ENCODE data around the gene SSTR5. TPM values are rescaled to one million over a fixed set of nuclear protein-coding genes. Genes with fewer than 3 reads are reported as not detected.

Gene SSTR5
- polyA plus RNA-seq, 3 donors = 0.15 TPM; not detected in 2

GRCh38 chr16:1050921-1051320, 21.6 kb upstream of the SSTR5 start:
- H3K27ac ChIP-seq (ENCODE audit: low read depth, low read length) = no peak overlapping the region
- WGBS, 3 donors = 81 to 87% (median 83%) methylated on average over 15 of the region's 15 CpGs

DNA sequence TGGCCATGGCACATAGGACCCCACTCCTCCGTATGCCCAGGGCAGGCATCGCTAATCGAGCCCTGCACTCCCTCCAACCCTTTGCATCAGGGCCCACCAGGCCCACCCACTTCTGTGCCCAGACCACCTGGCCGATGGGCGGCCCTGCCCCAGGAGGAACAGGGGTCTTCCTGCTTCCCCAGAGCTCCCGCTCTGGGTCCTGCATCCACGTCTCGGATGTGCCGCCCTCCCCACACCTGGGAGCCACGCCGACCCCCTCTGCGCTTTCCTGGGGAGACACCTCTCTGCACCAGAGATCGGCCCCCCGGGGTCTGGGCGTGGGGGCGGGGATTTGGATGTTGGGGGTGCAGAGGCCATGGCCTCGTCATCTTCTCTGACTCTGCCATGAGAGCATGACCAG, 21.1 kb upstream of the SSTR5 start:
- no peak overlapping the region for H3K27ac ChIP-seq (ENCODE audit: low read depth, low read length)

DNA sequence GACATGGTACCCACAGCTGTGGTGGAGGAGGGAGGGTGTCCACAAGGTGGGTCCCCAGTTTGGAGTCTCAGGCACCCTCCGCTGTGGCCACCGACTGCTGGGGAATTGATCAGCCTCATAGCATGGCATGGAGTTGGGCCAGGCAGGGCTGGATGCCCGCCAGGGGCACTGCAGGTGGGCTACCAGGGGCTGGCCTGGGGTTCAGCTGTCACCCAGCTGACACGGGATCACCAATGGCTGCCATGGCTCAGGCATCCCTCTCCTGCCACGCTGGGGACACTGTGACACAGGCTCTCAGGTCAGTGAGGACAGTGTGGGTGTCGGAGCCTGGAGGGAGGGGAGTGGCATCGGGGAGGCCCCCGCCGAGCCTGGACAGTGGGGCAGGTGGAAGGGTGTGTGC, 19.8 kb upstream of the SSTR5 start:
- WGBS, 3 donors = 82 to 87% (median 86%) methylated on average over 6 to 9 of the region's 9 CpGs
- no peak overlapping the region for H3K27ac ChIP-seq (ENCODE audit: low read depth, low read length)

More for the DNA sequence above, 21.1 kb upstream of the SSTR5 start:
- 90 to 95% (median 94%) methylated on average over 14 to 17 of the region's 17 CpGs for WGBS, 3 donors

GRCh38 chr16:1053121-1053521, 19.4 kb upstream of the SSTR5 start:
- 59 to 77% (median 59%) methylated on average over 9 to 14 of the region's 14 CpGs for WGBS, 3 donors
- H3K27ac ChIP-seq (ENCODE audit: low read depth, low read length) = no peak overlapping the region

DNA sequence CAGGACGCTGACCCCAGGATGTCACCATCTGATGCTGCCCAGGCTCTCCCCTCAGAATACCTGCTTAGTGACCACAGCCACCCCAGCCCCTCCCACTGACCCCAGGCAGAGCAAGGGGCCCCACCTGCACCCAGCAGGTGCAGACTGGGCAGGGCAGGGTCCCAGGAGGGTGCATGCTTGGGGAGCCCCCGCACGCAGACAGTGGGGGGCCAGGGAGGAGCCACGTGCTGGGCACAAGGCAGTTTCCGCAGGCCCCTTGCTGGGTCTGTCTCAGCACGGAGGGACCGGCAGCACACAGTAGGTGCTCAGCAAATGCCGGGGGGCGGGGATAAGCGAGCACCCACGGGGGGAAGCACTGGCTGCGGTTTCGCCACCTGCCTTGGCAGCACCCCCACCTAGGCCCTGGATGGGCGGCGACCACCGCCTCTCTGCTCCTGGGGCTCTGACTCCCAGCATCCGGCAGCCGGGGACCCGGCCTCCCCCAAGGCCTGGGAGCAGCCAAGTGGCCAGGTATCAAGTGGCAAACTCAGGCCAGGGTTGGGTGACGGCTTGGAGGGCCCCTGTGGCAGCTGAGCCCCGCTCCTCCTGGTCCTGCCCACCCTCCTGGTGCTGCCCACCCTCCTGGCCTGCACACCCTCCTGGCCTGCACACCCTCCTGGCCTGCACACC, 18.7 kb upstream of the SSTR5 start:
- H3K27ac ChIP-seq (ENCODE audit: low read depth, low read length) = no peak overlapping the region

DNA sequence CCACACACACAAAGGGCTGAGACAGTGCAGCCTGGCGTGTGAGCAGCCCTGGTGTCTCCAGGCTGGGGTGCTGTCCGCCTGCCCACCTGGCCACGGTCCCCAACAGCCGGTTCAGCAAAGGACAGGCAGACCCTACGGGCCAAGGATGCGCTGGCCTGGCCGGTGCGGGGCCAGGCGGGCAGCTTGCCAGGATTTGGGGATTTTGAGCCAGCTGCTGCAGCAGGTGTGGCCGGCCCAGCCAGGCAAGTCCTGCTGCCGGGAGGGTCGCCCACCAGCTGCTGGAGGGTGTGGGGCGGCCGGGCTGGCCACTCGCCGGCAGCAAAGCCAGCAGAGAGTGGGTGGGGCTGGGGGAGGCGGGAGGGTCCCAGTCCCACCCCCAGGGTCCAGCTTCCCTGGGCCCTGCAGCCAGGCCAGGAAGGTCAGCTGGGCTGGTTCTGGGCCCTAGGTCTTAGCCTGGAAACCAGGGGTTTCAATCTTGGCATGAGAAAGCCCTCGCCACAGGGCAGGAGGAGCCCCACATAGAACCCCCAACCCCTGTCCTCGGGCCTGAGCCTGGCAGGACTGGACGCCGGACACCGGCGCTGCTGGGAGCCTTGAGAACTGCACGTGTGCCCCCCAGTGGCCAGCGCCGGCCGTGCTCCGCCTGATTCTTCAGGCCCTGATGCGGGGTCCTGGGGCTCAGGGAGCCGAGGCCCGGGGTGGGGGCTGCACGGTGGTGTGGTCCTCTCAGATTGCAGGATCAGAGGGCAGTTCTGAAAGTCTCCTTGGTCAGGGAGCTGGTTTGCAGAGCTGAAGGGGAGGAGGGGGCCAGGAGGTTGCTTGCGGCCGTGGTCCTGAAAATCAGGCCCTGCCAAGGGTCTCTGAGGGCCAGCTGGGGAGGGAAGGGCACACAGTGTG, 17.6 kb upstream of the SSTR5 start:
- WGBS, 3 donors = 17 to 28% (median 23%) methylated on average over 28 to 34 of the region's 34 CpGs
- no peak overlapping the region for H3K27ac ChIP-seq (ENCODE audit: low read depth, low read length)

More for the DNA sequence above, 18.7 kb upstream of the SSTR5 start:
- 83 to 87% (median 84%) methylated on average over 19 to 21 of the region's 21 CpGs for WGBS, 3 donors

DNA sequence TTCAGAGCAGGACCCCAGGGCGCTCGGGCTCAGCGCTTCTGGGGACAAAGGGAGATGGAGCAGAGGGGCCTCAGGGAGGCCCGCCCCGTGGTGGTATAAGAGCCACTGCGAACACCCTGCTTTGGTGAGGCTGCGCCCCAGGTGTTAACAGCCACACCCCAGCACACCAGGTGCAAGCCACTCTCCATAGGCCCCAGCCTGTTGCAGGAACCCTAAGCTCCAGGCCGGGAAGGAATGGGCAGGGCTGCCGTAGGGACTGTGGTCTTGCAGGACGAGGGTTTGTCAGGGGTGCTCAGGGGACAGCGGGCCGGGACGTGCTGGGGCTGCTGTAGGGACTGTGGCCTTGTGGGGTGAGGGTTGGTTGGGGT, 17.0 kb upstream of the SSTR5 start:
- no peak overlapping the region for H3K27ac ChIP-seq (ENCODE audit: low read depth, low read length)
- WGBS, 3 donors = 71 to 78% (median 76%) methylated on average over 13 of the region's 13 CpGs

- WGBS, 3 donors = 67 to 78% (median 69%) methylated on average over 8 of the region's 8 CpGs
- no peak overlapping the region for H3K27ac ChIP-seq (ENCODE audit: low read depth, low read length)
These were observed 16.4 kb upstream of the SSTR5 start for GRCh38 chr16:1056196-1056595.

DNA sequence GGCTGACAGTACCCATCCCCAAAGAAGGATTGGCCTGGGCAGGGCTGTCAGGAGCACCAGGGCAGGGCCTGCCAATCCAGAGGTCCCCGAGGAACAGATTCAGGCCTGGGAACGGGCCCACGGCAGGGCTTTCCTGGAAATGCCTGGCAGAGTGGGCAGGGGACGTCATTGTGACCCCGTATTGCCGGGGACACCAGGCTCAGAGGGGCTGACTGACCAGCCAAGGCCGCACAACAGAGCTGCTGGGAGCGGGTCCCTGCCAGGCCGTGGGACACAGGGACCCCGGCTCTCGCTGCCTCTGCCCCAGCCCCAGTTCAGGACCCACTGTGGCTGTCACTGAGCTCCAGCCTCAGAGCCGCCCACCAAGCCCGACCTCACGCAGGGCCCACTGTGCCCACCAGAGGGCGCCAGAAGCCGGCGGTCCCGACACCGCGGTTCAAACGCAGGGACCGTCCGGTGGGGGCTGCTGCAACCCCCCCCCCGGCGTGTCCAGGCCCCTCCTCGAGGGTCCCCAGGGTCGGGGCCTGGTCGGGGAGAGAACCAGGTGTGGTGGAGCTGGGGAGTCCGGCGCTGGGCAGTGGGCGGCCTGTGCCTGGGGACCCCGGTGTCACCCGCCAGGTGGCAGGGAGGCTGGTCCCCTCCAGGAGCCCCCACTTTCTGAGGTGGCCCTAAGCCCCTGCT, 15.2 kb upstream of the SSTR5 start:
- no peak overlapping the region for H3K27ac ChIP-seq (ENCODE audit: low read depth, low read length)
- WGBS, 3 donors = 18 to 26% (median 26%) methylated on average over 27 to 33 of the region's 33 CpGs

GRCh38 chr16:1058216-1058615, 14.3 kb upstream of the SSTR5 start:
- no peak overlapping the region for H3K27ac ChIP-seq (ENCODE audit: low read depth, low read length)
- WGBS, 3 donors = 36 to 45% (median 38%) methylated on average over 14 of the region's 14 CpGs

DNA sequence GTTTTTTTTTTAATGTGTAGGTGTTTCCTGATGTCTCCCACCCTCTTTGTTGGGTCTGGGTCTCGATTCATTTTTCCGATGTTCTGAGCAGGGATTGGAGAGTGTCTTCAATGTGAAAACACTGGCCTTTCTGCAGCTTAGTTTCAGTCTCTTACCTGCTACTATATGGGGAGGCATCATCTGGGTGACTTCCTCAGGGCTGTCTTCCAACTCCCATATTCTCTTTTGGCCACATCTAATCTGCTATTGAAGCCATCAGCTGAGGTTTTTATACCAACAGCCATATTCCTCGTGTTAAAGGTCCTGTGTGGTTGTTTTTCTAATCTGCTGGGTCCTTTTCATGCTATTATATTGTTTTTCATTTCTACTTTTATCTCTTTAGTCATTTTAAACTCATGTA, 13.2 kb upstream of the SSTR5 start:
- 85 to 89% (median 86%) methylated on average over 3 of the region's 3 CpGs for WGBS, 3 donors
- H3K27ac ChIP-seq (ENCODE audit: low read depth, low read length) = no peak overlapping the region

DNA sequence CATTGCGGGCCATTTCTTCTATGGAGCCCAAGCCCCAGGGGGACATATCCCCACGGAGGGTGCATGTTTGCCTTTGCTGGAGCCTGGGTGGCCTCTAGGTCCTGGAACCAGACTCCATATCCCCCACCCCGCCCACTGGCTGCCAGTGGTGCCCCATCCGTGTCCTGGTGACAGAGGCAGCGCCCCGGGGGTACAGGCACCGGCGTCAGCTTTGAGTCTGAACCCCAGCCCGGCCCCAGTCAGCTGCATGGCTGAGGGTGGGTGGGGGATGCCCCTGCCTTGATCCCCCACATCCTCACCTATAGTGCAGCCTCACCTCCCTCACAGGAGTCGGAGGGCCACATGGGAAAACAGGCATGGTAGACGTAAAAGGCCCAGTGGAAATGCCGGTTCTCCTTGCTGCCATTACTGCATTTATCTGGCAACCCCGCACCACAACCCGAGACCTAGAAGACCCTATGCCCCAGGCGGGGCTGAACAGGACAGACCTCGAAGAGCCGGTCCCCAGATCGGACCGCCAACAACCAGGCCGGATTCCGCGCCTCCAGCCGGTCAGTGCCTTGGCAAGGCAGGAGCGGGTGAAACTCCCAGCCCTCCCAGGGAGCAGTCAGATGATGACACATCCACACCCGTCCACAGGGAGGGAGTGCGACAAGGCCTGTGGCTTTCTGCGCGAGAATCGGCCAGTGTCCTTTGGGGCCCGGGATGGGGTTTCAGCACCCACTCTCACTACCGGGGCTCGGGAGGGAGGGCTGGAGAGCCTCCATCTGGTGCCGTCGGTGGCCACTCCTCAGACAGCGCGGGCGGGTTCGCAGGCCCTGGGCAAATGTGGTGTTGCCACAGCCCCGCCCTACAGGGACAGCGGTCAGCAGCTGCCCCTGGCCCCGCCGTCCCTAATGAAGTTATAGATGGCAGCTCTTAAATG, 11.9 kb upstream of the SSTR5 start:
- 75 to 83% (median 78%) methylated on average over 42 of the region's 42 CpGs for WGBS, 3 donors
- H3K27ac ChIP-seq (ENCODE audit: low read depth, low read length) = no peak overlapping the region

DNA sequence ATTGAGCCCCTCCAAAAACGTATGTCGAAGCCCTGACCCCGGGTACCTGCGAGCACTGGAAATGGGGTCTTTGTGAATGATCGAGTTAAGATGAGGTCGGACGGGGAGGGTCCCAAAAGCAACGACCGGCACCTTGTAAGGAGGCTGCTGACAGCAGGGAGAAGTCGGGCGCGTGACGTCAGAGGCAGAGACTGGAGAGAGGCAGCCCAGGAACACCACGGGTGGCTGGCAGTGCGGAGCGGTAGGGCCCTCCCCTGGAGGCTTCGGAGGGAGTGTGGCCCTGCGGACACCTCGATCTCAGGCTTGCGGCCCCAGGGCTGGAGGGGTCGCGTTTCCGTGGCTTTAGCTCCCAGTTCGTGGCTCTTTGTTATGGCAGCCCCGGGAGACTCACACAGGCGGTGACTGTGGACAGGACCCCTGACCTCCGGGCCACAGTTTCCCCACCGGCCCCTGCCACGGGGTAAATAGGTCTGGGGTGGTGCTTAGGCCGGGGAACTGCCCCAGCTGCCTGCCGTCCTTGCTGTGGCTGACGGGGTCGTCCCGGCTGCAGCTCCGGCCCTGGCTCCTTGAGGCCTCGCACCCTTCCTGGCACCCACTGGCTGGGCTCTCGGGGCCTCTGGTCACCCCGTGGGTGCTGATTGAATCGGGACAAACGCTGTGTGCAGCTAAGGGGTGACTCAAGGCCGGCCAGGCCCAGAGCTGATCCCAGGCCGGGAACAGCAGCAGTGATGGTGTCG, 10.6 kb upstream of the SSTR5 start:
- WGBS, 3 donors = 77 to 86% (median 80%) methylated on average over 43 of the region's 43 CpGs
- H3K27ac ChIP-seq (ENCODE audit: low read depth, low read length) = no peak overlapping the region

DNA sequence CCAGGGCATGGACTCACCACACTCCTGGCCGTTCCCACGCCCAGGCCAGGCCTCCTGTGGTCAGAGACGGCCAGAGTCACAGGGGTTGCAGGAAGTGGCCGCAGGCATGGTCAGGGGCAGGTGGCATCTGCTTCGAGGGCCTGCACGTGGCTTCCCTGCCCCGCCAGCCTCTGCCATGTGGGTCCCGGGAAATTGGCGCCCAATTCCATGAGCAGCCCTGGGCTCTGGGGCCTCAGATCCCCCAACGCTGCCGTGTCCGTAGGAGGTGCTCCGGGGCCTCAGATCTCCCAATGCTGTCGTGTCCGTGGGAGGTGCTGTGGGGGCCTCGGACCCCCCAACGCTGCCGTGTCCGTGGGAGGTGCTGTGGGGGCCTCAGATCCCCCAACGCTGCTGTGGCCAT, 9.7 kb upstream of the SSTR5 start:
- 68 to 73% (median 68%) methylated on average over 20 of the region's 20 CpGs for WGBS, 3 donors
- H3K27ac ChIP-seq (ENCODE audit: low read depth, low read length) = no peak overlapping the region

- H3K27ac ChIP-seq (ENCODE audit: low read depth, low read length) = no peak overlapping the region
- 67 to 82% (median 77%) methylated on average over 21 of the region's 21 CpGs for WGBS, 3 donors
These were observed 8.8 kb upstream of the SSTR5 start for GRCh38 chr16:1063728-1064127.

GRCh38 chr16:1065469-1066128, 6.9 kb upstream of the SSTR5 start:
- H3K27ac ChIP-seq (ENCODE audit: low read depth, low read length) = no peak overlapping the region
- 17 to 20% (median 19%) methylated on average over 48 to 55 of the region's 55 CpGs for WGBS, 3 donors

- no peak overlapping the region for H3K27ac ChIP-seq (ENCODE audit: low read depth, low read length)
- 42 to 66% (median 60%) methylated on average over 24 of the region's 24 CpGs for WGBS, 3 donors
These were observed 5.9 kb upstream of the SSTR5 start for GRCh38 chr16:1066584-1067172.

All from adipose tissue (tissue), 3 donors.